Upper lobe of right lung (tissue), 1 donor: Measurements from ENCODE around the gene DENND6B. TPM values are rescaled to one million over a fixed set of nuclear protein-coding genes. Genes with fewer than 3 reads are reported as not detected.

Experiments
- ATAC-seq: fragments of 200-7000 bp; cut with Tn5 transposase; one replicate; pipeline ENCODE4 v1.9.1; 2020; ENCODE audit warnings: mild to moderate bottlenecking, moderate library complexity
- DNase-seq: peaks from one replicate; pipeline ENCODE4 v3.0.0-alpha.2; 2020
- H3K27ac ChIP-seq: fragments of 200-600 bp; one replicate; pipeline ENCODE4 v1.8.0; 2022
- H3K27me3 ChIP-seq: fragments of 200-600 bp; one replicate; pipeline ENCODE4 v1.8.0; 2022; ENCODE audit warnings: mild to moderate bottlenecking
- H3K36me3 ChIP-seq: fragments of 200-600 bp; one replicate; pipeline ENCODE4 v1.8.0; 2022
- H3K4me1 ChIP-seq: fragments of 200-600 bp; one replicate; pipeline ENCODE4 v1.8.0; 2022
- H3K4me3 ChIP-seq: fragments of 200-600 bp; one replicate; pipeline ENCODE4 v1.8.0; 2022; ENCODE audit warnings: mild to moderate bottlenecking
- H3K9me3 ChIP-seq: fragments of 200-600 bp; one replicate; pipeline ENCODE4 v1.8.0; 2022
- CTCF ChIP-seq: fragments of 200-600 bp; IDR thresholded peaks from one replicate; pipeline ENCODE4 v1.8.0; 2022; ENCODE audit warnings: antibody characterized with exemption
- intact Hi-C: fragments of 100-400 bp; cut with DNase I; formaldehyde crosslinking; loops from one replicate; pipeline ENCODE4 v1.11.0; 2022
- total RNA-seq: library from RNA; stranded (reverse); fragmentation: NEBNext Ultra II Directional; extraction: Animal tissue kit (Norgen Biotek cat#: 25700); gene quantifications from one replicate; pipeline ENCODE4 v1.2.1, GENCODE V29; 2021
- donor health status: DM: no; HTN: yes; CAD: no; lungs with severe emphysema.

DENND6B gene
- total RNA-seq, 1 donor from 2014 or later, result 9.3 TPM

GRCh38 chr22:50356186-50356585 lies 29.4 kb upstream of the DENND6B start:
- H3K27ac ChIP-seq, result no peak overlapping the region
- H3K4me3 ChIP-seq, result no peak overlapping the region
- no peaks in the 10 kb centered on the region for H3K9me3 ChIP-seq
- no peak for DNase-seq
- no peak for ATAC-seq
- no peaks in the 10 kb centered on the region for H3K27me3 ChIP-seq
- H3K4me1 ChIP-seq, result peaks cover 4% of the 10 kb centered on the region
- no peak for TF ChIP-seq CTCF
- peaks cover 26% of the 10 kb centered on the region for H3K36me3 ChIP-seq
- intact Hi-C loops, result no loop called here

GRCh38 chr22:50348058-50348457 lies 21.2 kb upstream of the DENND6B start:
- no peaks in the 10 kb centered on the region for H3K9me3 ChIP-seq
- intact Hi-C loops, result no loop called here
- peaks cover 13% of the 10 kb centered on the region for H3K36me3 ChIP-seq
- no peaks in the 10 kb centered on the region for H3K27me3 ChIP-seq
- no peaks in the 10 kb centered on the region for H3K4me1 ChIP-seq
- no peak for ATAC-seq
- no peak overlapping the region for H3K4me3 ChIP-seq
- no peak for DNase-seq
- no peak for TF ChIP-seq CTCF
- H3K27ac ChIP-seq, result no peak overlapping the region

- H3K4me3 ChIP-seq, result no peak overlapping the region
- no peak for ATAC-seq
- intact Hi-C loops, result no loop called here
Observed at GRCh38 chr22:50347157-50347556, 20.3 kb upstream of the DENND6B start.

GRCh38 chr22:50346470-50346869 lies 19.7 kb upstream of the DENND6B start:
- no peaks in the 10 kb centered on the region for H3K9me3 ChIP-seq
- DNase-seq, result no peak
- peaks cover 7% of the 10 kb centered on the region for H3K4me1 ChIP-seq
- no peaks in the 10 kb centered on the region for H3K27me3 ChIP-seq
- TF ChIP-seq CTCF, result no peak
- intact Hi-C loops, result no loop called here
- no peak for ATAC-seq
- no peak overlapping the region for H3K27ac ChIP-seq
- H3K36me3 ChIP-seq, result no peaks in the 10 kb centered on the region
- H3K4me3 ChIP-seq, result no peak overlapping the region

More at GRCh38 chr22:50347157-50347556, 20.3 kb upstream of the DENND6B start:
- no peak for TF ChIP-seq CTCF
- Histone ChIP-seq H3K27me3 (no peaks in the 10 kb centered on the region), H3K9me3 (no peaks in the 10 kb centered on the region), H3K36me3 (peaks cover 4% of the 10 kb centered on the region), H3K4me1 (peaks cover 4% of the 10 kb centered on the region), H3K27ac (no peak overlapping the region)
- no peak for DNase-seq

GRCh38 chr22:50343541-50343935 lies 16.7 kb upstream of the DENND6B start:
- ATAC-seq, result no peak
- no peak for DNase-seq
- Histone ChIP-seq H3K27ac (peak overlapping the region; percentile 78), H3K36me3 (no peaks in the 10 kb centered on the region), H3K4me3 (peak overlapping the region; percentile 69), H3K4me1 (peaks cover 7% of the 10 kb centered on the region), H3K27me3 (no peaks in the 10 kb centered on the region), H3K9me3 (no peaks in the 10 kb centered on the region)
- intact Hi-C loops, result no loop called here
- no peak for TF ChIP-seq CTCF
